ENCODE data around the gene FAIM2.

FAIM2 gene

DNA sequence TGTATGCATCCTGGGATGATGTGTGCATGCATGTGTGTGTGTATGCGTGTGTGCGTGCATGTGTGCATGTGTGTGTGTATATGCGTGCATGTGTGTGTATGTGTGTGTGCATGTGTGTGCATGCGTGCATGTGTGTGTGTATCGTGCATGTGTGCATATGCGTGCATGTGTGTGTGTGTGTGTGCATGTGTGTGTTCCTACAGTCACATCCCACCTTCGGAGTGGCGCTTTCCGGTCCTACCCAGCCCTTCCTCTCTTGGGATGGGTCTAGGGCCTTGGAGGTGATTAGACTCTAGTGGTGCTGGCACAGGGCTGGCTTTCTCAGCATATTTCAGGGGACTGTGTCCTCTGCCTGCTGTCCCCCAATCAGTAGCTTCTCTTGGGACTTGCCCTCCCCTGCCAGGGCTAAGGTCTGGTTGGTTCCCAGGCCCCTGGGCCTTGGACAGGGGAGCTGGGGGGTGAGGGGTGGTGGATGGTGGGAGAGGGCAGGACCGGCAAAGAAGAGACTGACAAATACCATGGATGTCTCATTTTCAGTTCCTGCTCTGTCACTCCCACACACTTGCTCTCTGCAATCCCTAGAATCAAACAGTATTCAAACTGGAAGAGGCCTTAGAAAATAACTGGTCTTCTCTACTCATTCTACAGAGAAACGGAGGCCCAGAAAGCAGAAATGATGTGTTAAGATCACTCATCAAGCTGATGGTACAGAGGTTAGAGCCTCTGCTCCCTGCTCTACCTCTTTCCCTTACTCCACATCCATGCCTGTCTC, 21.9 kb upstream of the FAIM2 start:
- in situ Hi-C loops (cut with MboI; ENCODE audit: low sequenced_read_pairs, unreplicated experiment): no loop called here
- no peak for TF ChIP-seq CTCF (IDR thresholded peaks at IDR 0.05; ENCODE audit: borderline replicate concordance, control extremely low read depth, extremely low read depth, insufficient read depth, missing control alignments)
- no peak for DNase-seq (ENCODE audit: low spot score)

GRCh38 chr12:49924628-49925246, 21.0 kb upstream of the FAIM2 start:
- DNase-seq (ENCODE audit: low spot score): no peak
- in situ Hi-C loops (cut with MboI; ENCODE audit: low sequenced_read_pairs, unreplicated experiment): no loop called here
- no peak for TF ChIP-seq CTCF (IDR thresholded peaks at IDR 0.05; ENCODE audit: borderline replicate concordance, control extremely low read depth, extremely low read depth, insufficient read depth, missing control alignments)

DNA sequence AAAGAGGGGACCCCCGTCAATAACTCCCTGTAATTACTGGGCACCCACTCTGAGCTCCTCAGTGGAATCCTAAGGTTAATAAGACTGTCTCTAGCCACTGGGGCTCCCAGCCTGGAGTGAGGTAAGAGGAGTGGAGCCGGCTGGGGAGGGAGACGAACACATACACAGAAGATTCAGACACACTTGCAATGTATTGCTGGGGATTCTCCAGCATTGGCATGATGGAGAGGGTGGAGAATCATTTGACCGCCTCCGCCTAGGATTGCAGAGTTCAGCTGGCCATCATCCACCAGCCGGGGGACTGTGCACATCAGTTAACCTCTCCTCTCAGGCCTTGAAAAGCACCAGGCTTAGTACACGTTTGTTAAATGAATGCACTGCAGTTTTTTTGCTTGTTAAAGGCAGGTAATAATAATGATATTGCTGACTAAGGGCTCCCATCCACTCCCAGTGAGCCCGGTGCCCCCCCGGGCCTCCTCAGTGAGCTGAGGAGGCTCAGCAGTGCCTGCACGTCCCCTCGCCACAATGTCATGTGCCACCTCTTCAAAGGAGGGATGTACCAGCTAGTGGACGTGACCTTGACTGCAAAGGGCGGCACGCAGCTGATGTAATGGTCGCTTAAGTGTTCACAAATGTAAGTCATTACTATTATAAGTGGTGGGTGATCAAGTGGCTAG, 20.3 kb upstream of the FAIM2 start:
- TF ChIP-seq CTCF (IDR thresholded peaks at IDR 0.05; ENCODE audit: borderline replicate concordance, control extremely low read depth, extremely low read depth, insufficient read depth, missing control alignments): no peak
- in situ Hi-C loops (cut with MboI; ENCODE audit: low sequenced_read_pairs, unreplicated experiment): no loop called here
- DNase-seq (ENCODE audit: low spot score): no peak

GRCh38 chr12:49923035-49923644, 19.4 kb upstream of the FAIM2 start:
- no peak for TF ChIP-seq CTCF (IDR thresholded peaks at IDR 0.05; ENCODE audit: borderline replicate concordance, control extremely low read depth, extremely low read depth, insufficient read depth, missing control alignments)
- in situ Hi-C loops (cut with MboI; ENCODE audit: low sequenced_read_pairs, unreplicated experiment): no loop called here
- no peak for DNase-seq (ENCODE audit: low spot score)

GRCh38 chr12:49922349-49923034, 18.8 kb upstream of the FAIM2 start:
- DNase-seq (ENCODE audit: low spot score): no peak
- TF ChIP-seq CTCF (IDR thresholded peaks at IDR 0.05; ENCODE audit: borderline replicate concordance, control extremely low read depth, extremely low read depth, insufficient read depth, missing control alignments): no peak
- in situ Hi-C loops (cut with MboI; ENCODE audit: low sequenced_read_pairs, unreplicated experiment): no loop called here

- no peak for DNase-seq (ENCODE audit: low spot score)
- in situ Hi-C loops (cut with MboI; ENCODE audit: low sequenced_read_pairs, unreplicated experiment): no loop called here
- TF ChIP-seq CTCF (IDR thresholded peaks at IDR 0.05; ENCODE audit: borderline replicate concordance, control extremely low read depth, extremely low read depth, insufficient read depth, missing control alignments): no peak
Measured at GRCh38 chr12:49921936-49922335, 18.2 kb upstream of the FAIM2 start.
